Right lobe of liver (tissue), 6 donors: Measurements from ENCODE around the gene MMP17. TPM values are rescaled to one million over a fixed set of nuclear protein-coding genes. Genes with fewer than 3 reads are reported as not detected.

ENCODE experiments used
- ATAC-seq, 4 donors: fragments of 200-7000 bp; cut with Tn5 transposase; one replicate each; pipeline ENCODE4 v1.9.1; 2020; ENCODE audit warnings: mild to moderate bottlenecking in 4 of 4, moderate library complexity in 4 of 4
- DNase-seq, 3 donors: peaks; one replicate each; pipeline ENCODE4 v3.0.0-alpha.2; 2020
- H3K27ac ChIP-seq, 3 donors: fragments of 200-600 bp; one replicate each; pipeline ENCODE4 v1.8.0; 2022
- H3K27me3 ChIP-seq, 2 donors: fragments of 200-600 bp; one replicate each; pipeline ENCODE4 v1.8.0; 2022
- H3K36me3 ChIP-seq, 4 donors: fragments of 200-600 bp; sonication (generic) in 1 of 4; one replicate each; pipeline versions ENCODE4 v1.5.1 to v1.8.0; 2017 to 2022; ENCODE audit warnings: control low read depth in 1 of 4
- H3K4me1 ChIP-seq, 4 donors: fragments of 200-600 bp; sonication (generic) in 1 of 4; one replicate each; pipeline versions ENCODE4 v1.5.1 to v1.8.0; 2017 to 2022; ENCODE audit warnings: control low read depth in 1 of 4
- H3K4me3 ChIP-seq, 3 donors: fragments of 200-600 bp; one replicate each; pipeline ENCODE4 v1.8.0; 2022
- H3K9me3 ChIP-seq, 4 donors: fragments of 200-600 bp; sonication (generic) in 1 of 4; one replicate each; pipeline versions ENCODE4 v1.5.1 to v1.8.0; 2017 to 2022; ENCODE audit warnings: control low read depth in 1 of 4
- CTCF ChIP-seq, 4 donors: fragments of 200-600 bp in 3 of 4; fragments of 450-650 bp in 1 of 4; IDR thresholded peaks; one replicate each; pipeline versions ENCODE4 v1.5.1 to v1.8.0; 2016 to 2022; ENCODE audit warnings: antibody characterized with exemption in 4 of 4, mild to moderate bottlenecking in 2 of 4
- POLR2A ChIP-seq: fragments of 450-650 bp; IDR thresholded peaks from one replicate; pipeline ENCODE4 v1.6.1; 2017; ENCODE audit warnings: antibody characterized with exemption, mild to moderate bottlenecking
- WGBS: methylation state at CpG from one replicate; pipeline ENCODE4 v1.1.6; 2018; ENCODE audit warnings: low coverage, low lambda C conversion rate; ENCODE audit not compliant: insufficient coverage; ENCODE audit errors: missing lambda C conversion rate; 5-methylcytosine and 5-hydroxymethylcytosine counted together
- intact Hi-C, 2 donors: fragments of 100-400 bp; cut with DNase I; formaldehyde crosslinking; loops; one replicate each; pipeline versions ENCODE4 v1.11.2 to v1.14.1; 2022
- total RNA-seq, 6 experiments: library from RNA; depleted of rRNA in 2 of 6; stranded (reverse); fragments of >200 nt in 2 of 6; fragmentation: NEBNext Ultra II Directional in 3 of 6; extraction: Animal tissue kit (Norgen Biotek cat#: 25700) in 3 of 6; gene quantifications; one replicate each; pipeline versions ENCODE4 v1.1.0 to v1.2.4, GENCODE V29; 2016 to 2023
- donor health status: DM: no; HTN: yes; CAD: no.
- donor health status: DM: no; HTN: no; CAD: no.
- donor health status: DM: no; HTN: no; CAD: no.
- donor health status: DM: no; HTN: yes; CAD: no.
- donor health status: DM: no; HTN: yes; CAD: no.

MMP17 gene
- total RNA-seq, 6 experiments from 2014 or later, result 0.58 to 3.9 (median 0.73) TPM

- 92% methylated on average over 8 of the region's 20 CpGs for WGBS
- H3K9me3 ChIP-seq, result no peaks in the 10 kb centered on the region
- H3K4me1 ChIP-seq, result no peaks in the 10 kb centered on the region
- TF ChIP-seq CTCF (IDR thresholded peaks at IDR 0.05) (no peak), POLR2A (no peak)
- H3K27me3 ChIP-seq, result no peaks in the 10 kb centered on the region
- H3K4me3 ChIP-seq, result no peak overlapping the region
- H3K27ac ChIP-seq, result no peak overlapping the region
- peaks cover 0 to 34% (median 10%) of the 10 kb centered on the region in 4 donors for H3K36me3 ChIP-seq
- intact Hi-C loops, result no loop called here
- ATAC-seq (no peak), DNase-seq (no peak)
These were observed 27.5 kb upstream of the MMP17 start for GRCh38 chr12:131800594-131801135.

GRCh38 chr12:131801254-131801866 lies 26.8 kb upstream of the MMP17 start:
- intact Hi-C loops, result no loop called here

GRCh38 chr12:131803961-131804521 lies 24.2 kb upstream of the MMP17 start:
- no peak for TF ChIP-seq POLR2A
- no peak for TF ChIP-seq CTCF (IDR thresholded peaks at IDR 0.05)

More at GRCh38 chr12:131801254-131801866, 26.8 kb upstream of the MMP17 start:
- Histone ChIP-seq H3K4me3 (no peak overlapping the region), H3K27me3 (no peaks in the 10 kb centered on the region), H3K36me3 (peaks cover 0 to 34% (median 10%) of the 10 kb centered on the region in 4 donors), H3K9me3 (no peaks in the 10 kb centered on the region), H3K4me1 (no peaks in the 10 kb centered on the region), H3K27ac (no peak overlapping the region)
- 81% methylated on average over 12 of the region's 35 CpGs for WGBS
- ATAC-seq (no peak), DNase-seq (no peak)
- no peak for TF ChIP-seq CTCF (IDR thresholded peaks at IDR 0.05)
- no peak for TF ChIP-seq POLR2A

GRCh38 chr12:131805421-131805820 lies 22.8 kb upstream of the MMP17 start:
- TF ChIP-seq POLR2A, result no peak
- no peak for TF ChIP-seq CTCF (IDR thresholded peaks at IDR 0.05)

More at GRCh38 chr12:131803961-131804521, 24.2 kb upstream of the MMP17 start:
- intact Hi-C loops, result no loop called here
- WGBS, result 32% methylated on average over 10 of the region's 11 CpGs
- Histone ChIP-seq H3K4me3 (no peak overlapping the region), H3K4me1 (no peaks in the 10 kb centered on the region), H3K9me3 (no peaks in the 10 kb centered on the region), H3K36me3 (peaks cover 0 to 15% (median 0%) of the 10 kb centered on the region in 4 donors), H3K27ac (no peak overlapping the region), H3K27me3 (no peaks in the 10 kb centered on the region)
- DNase-seq (no peak), ATAC-seq (peak in 1 of 4 donors; percentile 16)

More at GRCh38 chr12:131805421-131805820, 22.8 kb upstream of the MMP17 start:
- WGBS, result 66% methylated on average over 5 of the region's 5 CpGs
- Histone ChIP-seq H3K27me3 (no peaks in the 10 kb centered on the region), H3K4me1 (no peaks in the 10 kb centered on the region), H3K4me3 (no peak overlapping the region), H3K27ac (no peak overlapping the region), H3K36me3 (peaks cover 0 to 5% (median 0%) of the 10 kb centered on the region in 4 donors), H3K9me3 (no peaks in the 10 kb centered on the region)
- ATAC-seq (no peak), DNase-seq (no peak)
- intact Hi-C loops, result no loop called here
